H1 (cell line): Measurements from ENCODE around the gene MAGI1. TPM values are rescaled to one million over a fixed set of nuclear protein-coding genes. Genes with fewer than 3 reads are reported as not detected.

Experiments
- CTCF ChIA-PET: fragments of 300-600 bp; sonication (Branson Sonifier 250); formaldehyde crosslinking; loops from one replicate; lab custom pipeline; 2021; ENCODE audit not compliant: partially characterized antibody; lab: Charles Lee
- POLR2A ChIA-PET: fragments of 300-600 bp; sonication (Branson Sonifier 250); formaldehyde crosslinking; loops from one replicate; lab custom pipeline; 2021; ENCODE audit warnings: inconsistent platforms; ENCODE audit not compliant: partially characterized antibody; lab: Charles Lee
- DNase-seq, 2 experiments: peaks; one replicate each; pipeline versions ENCODE4 v3.0.0 to v3.0.0-alpha.2; 2010 to 2022; ENCODE audit warnings: low spot score in 2 of 2, low read depth in 1 of 2, mixed read lengths in 1 of 2
- FAIRE-seq: peaks from 2 replicates; lab custom pipeline; 2011; peaks lifted over from hg19 to GRCh38; lab: Jason Lieb, UNC
- H2AFZ ChIP-seq: 2 replicates; pipeline ENCODE4 v1.8.1; 2012; ENCODE audit warnings: low read length, inconsistent platforms
- H2AK5ac ChIP-seq: 2 replicates; pipeline ENCODE4 v1.6.1; 2013; ENCODE audit warnings: low read depth, low read length
- H2BK120ac ChIP-seq: replicated peaks from 2 replicates; pipeline ENCODE3; 2013; ENCODE audit warnings: low read depth, low read length, inconsistent platforms
- H2BK12ac ChIP-seq: 2 replicates; pipeline ENCODE4 v1.6.1; 2013; ENCODE audit warnings: low read depth, low read length
- H2BK15ac ChIP-seq: 2 replicates; pipeline ENCODE4 v1.6.1; 2013; ENCODE audit warnings: low read length
- H2BK20ac ChIP-seq: 2 replicates; pipeline ENCODE4 v1.6.1; 2013; ENCODE audit warnings: low read length
- H2BK5ac ChIP-seq: 2 replicates; pipeline ENCODE4 v1.6.1; 2013; ENCODE audit warnings: low read depth, low read length
- H3K14ac ChIP-seq: 2 replicates; pipeline ENCODE4 v1.6.1; 2013; ENCODE audit warnings: inconsistent platforms; ENCODE audit not compliant: insufficient read length
- H3K18ac ChIP-seq: 2 replicates; pipeline ENCODE4 v1.6.1; 2013; ENCODE audit warnings: low read length; ENCODE audit errors: extremely low read depth
- H3K23ac ChIP-seq: 2 replicates; pipeline ENCODE4 v1.6.1; 2013; ENCODE audit warnings: inconsistent platforms; ENCODE audit not compliant: insufficient read length
- H3K23me2 ChIP-seq: 2 replicates; pipeline ENCODE4 v1.6.1; 2013; ENCODE audit warnings: low read depth, low read length
- H3K27ac ChIP-seq: 2 replicates; pipeline ENCODE4 v1.6.1; 2011; ENCODE audit warnings: low read depth, low read length, inconsistent platforms
- H3K27me3 ChIP-seq, 4 experiments: replicated peaks in 1 of 4; 1 replicate in 1 of 4; 2 replicates in 3 of 4; pipeline versions ENCODE4 v1.6.1 to v1.8.1; 2011 to 2013; ENCODE audit warnings: low read length in 3 of 4, mild to moderate bottlenecking in 3 of 4, inconsistent platforms in 2 of 4, mixed read lengths in 2 of 4, moderate library complexity in 1 of 4; ENCODE audit not compliant: control insufficient read depth in 3 of 4, insufficient read depth in 3 of 4; ENCODE audit errors: extremely low read depth in 1 of 4
- H3K36me3 ChIP-seq, 4 experiments: 2 replicates each; pipeline versions ENCODE4 v1.6.1 to v1.8.1; 2011 to 2013; ENCODE audit warnings: mild to moderate bottlenecking in 4 of 4, low read length in 3 of 4, moderate library complexity in 2 of 4, control low read depth in 1 of 4, inconsistent platforms in 1 of 4; ENCODE audit not compliant: insufficient read depth in 4 of 4, control insufficient read depth in 2 of 4
- H3K4ac ChIP-seq: replicated peaks from 2 replicates; pipeline ENCODE3; 2013; ENCODE audit warnings: low read length, low read depth, mixed read lengths, inconsistent platforms; ENCODE audit not compliant: insufficient read length
- H3K4me1 ChIP-seq, 4 experiments: replicated peaks in 1 of 4; 1 replicate in 1 of 4; 2 replicates in 3 of 4; pipeline versions ENCODE4 v1.6.1 to v1.8.1; 2011 to 2013; ENCODE audit warnings: low read length in 3 of 4, inconsistent platforms in 2 of 4, mixed read lengths in 1 of 4; ENCODE audit not compliant: insufficient read depth in 4 of 4, control insufficient read depth in 3 of 4
- H3K4me2 ChIP-seq, 2 experiments: 2 replicates each; pipeline versions ENCODE4 v1.6.1 to v1.8.1; 2011 to 2013; ENCODE audit warnings: low read depth in 2 of 2, low read length in 2 of 2, control low read depth in 1 of 2, inconsistent platforms in 1 of 2, mild to moderate bottlenecking in 1 of 2; ENCODE audit not compliant: insufficient read depth in 1 of 2
- H3K4me3 ChIP-seq, 4 experiments: fragments of 200-600, 300-600 bp in 1 of 4; sonication (generic), shearing (Covaris generic), sonication (Bioruptor Twin) in 1 of 4; 2 replicates each; pipeline versions ENCODE4 v1.5.1 to v1.8.1; 2011 to 2016; ENCODE audit warnings: low read length in 4 of 4, low read depth in 3 of 4, control low read depth in 2 of 4, inconsistent platforms in 2 of 4, mild to moderate bottlenecking in 2 of 4, mixed read lengths in 1 of 4, moderate library complexity in 1 of 4; ENCODE audit not compliant: insufficient read depth in 2 of 4; ENCODE audit errors: extremely low read depth in 1 of 4
- H3K56ac ChIP-seq: replicated peaks from 2 replicates; pipeline ENCODE3; 2013; ENCODE audit warnings: low read depth, mild to moderate bottlenecking, mixed read lengths, low read length, inconsistent platforms; ENCODE audit not compliant: insufficient read length
- H3K79me1 ChIP-seq: 2 replicates; pipeline ENCODE4 v1.6.1; 2013; ENCODE audit warnings: low read depth, low read length, control low read depth
- H3K79me2 ChIP-seq, 2 experiments: 2 replicates each; pipeline versions ENCODE4 v1.6.1 to v1.8.1; 2012 to 2013; ENCODE audit warnings: low read length in 2 of 2, mild to moderate bottlenecking in 2 of 2, inconsistent platforms in 1 of 2; ENCODE audit not compliant: insufficient read depth in 2 of 2, control insufficient read depth in 1 of 2
- H3K9ac ChIP-seq, 4 experiments: replicated peaks in 1 of 4; 1 replicate in 1 of 4; 2 replicates in 3 of 4; pipeline versions ENCODE4 v1.6.1 to v1.8.1; 2011 to 2013; ENCODE audit warnings: low read depth in 3 of 4, low read length in 3 of 4, control low read depth in 2 of 4, mild to moderate bottlenecking in 2 of 4, moderate library complexity in 2 of 4, inconsistent platforms in 1 of 4; ENCODE audit errors: extremely low read depth in 1 of 4
- H3K9me3 ChIP-seq, 2 experiments: 2 replicates each; pipeline versions ENCODE4 v1.6.1 to v1.8.1; 2012 to 2013; ENCODE audit warnings: mild to moderate bottlenecking in 2 of 2, moderate library complexity in 2 of 2, control low read depth in 1 of 2, inconsistent platforms in 1 of 2, low read depth in 1 of 2, low read length in 1 of 2, mixed read lengths in 1 of 2; ENCODE audit not compliant: insufficient read depth in 2 of 2
- H4K20me1 ChIP-seq, 2 experiments: replicated peaks in 1 of 2; 2 replicates each; pipeline versions ENCODE3 to v1.8.1; 2011 to 2013; ENCODE audit warnings: inconsistent platforms in 2 of 2, low read length in 2 of 2, mild to moderate bottlenecking in 1 of 2; ENCODE audit not compliant: insufficient read depth in 2 of 2, control insufficient read depth in 1 of 2
- H4K5ac ChIP-seq: 2 replicates; pipeline ENCODE4 v1.6.1; 2013; ENCODE audit warnings: low read length, low read depth, mixed read lengths, inconsistent platforms; ENCODE audit not compliant: insufficient read length
- H4K8ac ChIP-seq: 2 replicates; pipeline ENCODE4 v1.8.0; 2013; ENCODE audit warnings: mild to moderate bottlenecking, moderate library complexity, low read length, inconsistent platforms; ENCODE audit not compliant: insufficient read depth; ENCODE audit errors: extremely low read depth
- H4K91ac ChIP-seq: replicated peaks from 2 replicates; pipeline ENCODE3; 2013; ENCODE audit warnings: low read length, mixed read lengths, inconsistent platforms; ENCODE audit not compliant: insufficient read length
- RFX5 ChIP-seq: IDR thresholded peaks from 2 replicates; pipeline ENCODE4 v1.6.1; 2011; ENCODE audit warnings: low read depth, low read length, improper control_type of control experiment, borderline replicate concordance
- WGBS, 2 experiments: shearing (Covaris generic) in 1 of 2; methylation state at CpG; one replicate each; pipeline versions ENCODE4 v1.1.6 to v1.1.7; 2013 to 2015; ENCODE audit warnings: low lambda C conversion rate in 2 of 2, mixed read lengths in 2 of 2, inconsistent platforms in 1 of 2, low coverage in 1 of 2, missing lambda C conversion rate in 1 of 2; ENCODE audit not compliant: insufficient replicate concordance in 2 of 2, insufficient coverage in 1 of 2, insufficient read length in 1 of 2; ENCODE audit errors: extremely low coverage in 1 of 2, missing lambda C conversion rate in 1 of 2; 5-methylcytosine and 5-hydroxymethylcytosine counted together
- polyA plus RNA-seq, 7 experiments: library from polyadenylated mRNA; depleted of rRNA in 3 of 7; stranded (reverse) in 5 of 7; unstranded in 2 of 7; fragments of >200 nt in 5 of 7; fragments of 200-250 nt in 2 of 7; gene quantifications; 1 replicate in 5 of 7; 2 replicates in 1 of 7; 4 replicates in 1 of 7; pipeline versions ENCODE4 v1.2.1 to v1.2.3, GENCODE V29; 2011 to 2013; ENCODE audit warnings: missing spikeins in 2 of 7, mixed read lengths in 2 of 7
- total RNA-seq: library from RNA; stranded (reverse); fragmentation: NEBNext Ultra II Directional; extraction: Animal tissue kit (Norgen Biotek cat#: 25700); gene quantifications from 2 replicates; pipeline ENCODE4 v1.2.1, GENCODE V29; 2021

The MAGI1 gene
- total and polyA plus RNA-seq, 2 of the 8 experiments (the other 6 are each of a cell fraction or from before 2014, with no cell fraction given), result 19.8 to 78.0 TPM

GRCh38 chr3:65326574-65326973 is 712.1 kb downstream of the MAGI1 start:
- DNase-seq, result no peak
- H3K23me2 ChIP-seq, result no peaks in the 10 kb centered on the region
- 90% methylated on average over 3 of the region's 3 CpGs; no CpG with 5 or more reads in 1 of the 2 experiments for WGBS, 2 experiments
- H4K8ac ChIP-seq, result no peak overlapping the region
- FAIRE-seq, result no peak
- H3K23ac ChIP-seq, result no peak overlapping the region
- no peaks in the 10 kb centered on the region for H3K79me2 ChIP-seq
- no peak overlapping the region for H3K4ac ChIP-seq
- POLR2A ChIA-PET, result interaction anchor here (0.6 kb wide), 1 partner anchor 65 kb away, joined by 3 read pairs; no protein-coding TSS in a partner anchor
- H2BK120ac ChIP-seq, result no peak overlapping the region
- no peaks in the 10 kb centered on the region for H3K4me1 ChIP-seq
- H4K5ac ChIP-seq, result no peak overlapping the region
- H2AK5ac ChIP-seq, result no peak overlapping the region
- no peak overlapping the region for H3K18ac ChIP-seq
- H3K4me3 ChIP-seq, result no peak overlapping the region
- no peak for TF ChIP-seq RFX5
- no peak overlapping the region for H2AFZ ChIP-seq
- H3K36me3 ChIP-seq, result no peaks in the 10 kb centered on the region
- no peak overlapping the region for H3K4me2 ChIP-seq
- H2BK20ac ChIP-seq, result no peak overlapping the region
- H3K9ac ChIP-seq, result no peak overlapping the region
- H3K27me3 ChIP-seq, result no peaks in the 10 kb centered on the region
- CTCF ChIA-PET, result interaction anchor here (1.3 kb wide), 1 partner anchor 15 kb away, joined by 3 read pairs; no protein-coding TSS in a partner anchor
- H2BK15ac ChIP-seq, result no peak overlapping the region
- no peak overlapping the region for H3K14ac ChIP-seq
- no peak overlapping the region for H3K56ac ChIP-seq
- no peaks in the 10 kb centered on the region for H3K79me1 ChIP-seq
- H4K91ac ChIP-seq, result no peak overlapping the region
- H4K20me1 ChIP-seq, result no peaks in the 10 kb centered on the region
- no peaks in the 10 kb centered on the region for H3K9me3 ChIP-seq
- H3K27ac ChIP-seq, result no peak overlapping the region
- no peak overlapping the region for H2BK5ac ChIP-seq
- no peak overlapping the region for H2BK12ac ChIP-seq
